WTC11 (cell line): ENCODE data around the gene ARV1. TPM values are rescaled to one million over a fixed set of nuclear protein-coding genes. Genes with fewer than 3 reads are reported as not detected.

Source experiments
- ATAC-seq: fragments of 200-7000 bp; cut with Tn5 transposase; 2 replicates; pipeline ENCODE4 v1.10.0; 2021; ENCODE audit warnings: mild to moderate bottlenecking, moderate library complexity
- CTCF ChIA-PET: fragments of 300-600 bp; sonication (Branson Sonifier 250); formaldehyde crosslinking; loops from one replicate; lab custom pipeline; 2021; ENCODE audit warnings: antibody characterized with exemption; lab: Charles Lee
- POLR2A ChIA-PET: fragments of 350-600 bp; sonication (Branson Sonifier 250); formaldehyde crosslinking; loops from one replicate; lab custom pipeline; 2021; ENCODE audit warnings: antibody characterized with exemption; lab: Charles Lee
- DNase-seq: peaks from one replicate; pipeline ENCODE4 v3.0.0; 2021; ENCODE audit warnings: low spot score
- H3K27ac Mint-ChIP-seq: 2 replicates; pipeline ENCODE4 v1.8.0; 2021; ENCODE audit warnings: mixed read lengths
- H3K27me3 Mint-ChIP-seq: 2 replicates; pipeline ENCODE4 v1.8.0; 2021; ENCODE audit warnings: low read depth, mild to moderate bottlenecking, moderate library complexity, mixed read lengths
- H3K36me3 Mint-ChIP-seq: 2 replicates; pipeline ENCODE4 v1.8.0; 2021; ENCODE audit warnings: mixed read lengths
- H3K4me1 Mint-ChIP-seq: 2 replicates; pipeline ENCODE4 v1.8.0; 2022; ENCODE audit warnings: mixed read lengths
- H3K4me3 Mint-ChIP-seq: 2 replicates; pipeline ENCODE4 v1.8.0; 2021; ENCODE audit warnings: mild to moderate bottlenecking, moderate library complexity, mixed read lengths
- H3K9me3 Mint-ChIP-seq: 2 replicates; pipeline ENCODE4 v1.8.0; 2021; ENCODE audit warnings: mixed read lengths
- FOXJ3 ChIP-seq: sonication (generic); formaldehyde crosslinking; IDR thresholded peaks from 2 replicates; pipeline ENCODE4 v1.9.0; 2021; ENCODE audit warnings: missing genetic modification reagents, mild to moderate bottlenecking, borderline replicate concordance
- HMGA2 ChIP-seq: fragments of 250-450 bp; sonication (Bioruptor Pico); IDR thresholded peaks from 2 replicates; pipeline ENCODE4 v1.4.0; 2021; ENCODE audit warnings: mild to moderate bottlenecking, moderate library complexity
- IRF2 ChIP-seq: sonication (generic); formaldehyde crosslinking; IDR thresholded peaks from 2 replicates; pipeline ENCODE4 v1.8.0; 2022; ENCODE audit warnings: low read depth, missing genetic modification reagents, borderline replicate concordance
- JAZF1 ChIP-seq: fragments of 250-450 bp; sonication (Bioruptor Pico); IDR thresholded peaks from 2 replicates; pipeline ENCODE4 v1.9.0; 2021; ENCODE audit warnings: moderate library complexity, mild to moderate bottlenecking, inconsistent platforms
- NFATC4 ChIP-seq: fragments of 250-450 bp; sonication (Bioruptor Pico); IDR thresholded peaks from 2 replicates; pipeline ENCODE4 v1.9.0; 2021; ENCODE audit warnings: mild to moderate bottlenecking
- NR3C1 ChIP-seq: sonication (generic); formaldehyde crosslinking; conservative IDR thresholded peaks from 2 replicates; pipeline ENCODE4 v1.8.1; 2023; ENCODE audit warnings: low read depth, mild to moderate bottlenecking, missing genetic modification reagents
- OVOL2 ChIP-seq: fragments of 250-450 bp; sonication (Bioruptor Pico); IDR thresholded peaks from 2 replicates; pipeline ENCODE4 v1.9.0; 2021; ENCODE audit warnings: mild to moderate bottlenecking, borderline replicate concordance
- SMAD4 ChIP-seq: sonication (generic); formaldehyde crosslinking; IDR thresholded peaks from 2 replicates; pipeline ENCODE4 v1.8.0; 2022; ENCODE audit warnings: mild to moderate bottlenecking, missing genetic modification reagents
- SOX15 ChIP-seq: fragments of 250-450 bp; sonication (Bioruptor Pico); IDR thresholded peaks from 2 replicates; pipeline ENCODE4 v1.9.0; 2021; ENCODE audit warnings: mild to moderate bottlenecking
- TEAD4 ChIP-seq: sonication (generic); formaldehyde crosslinking; IDR thresholded peaks from 2 replicates; pipeline ENCODE4 v1.8.0; 2022; ENCODE audit warnings: mild to moderate bottlenecking, missing genetic modification reagents
- ZNF219 ChIP-seq: sonication (generic); formaldehyde crosslinking; IDR thresholded peaks from 2 replicates; pipeline ENCODE4 v1.8.0; 2023; ENCODE audit warnings: missing genetic modification reagents, mild to moderate bottlenecking, borderline replicate concordance
- ZNF423 ChIP-seq: fragments of 250-450 bp; sonication (Bioruptor Pico); IDR thresholded peaks from 2 replicates; pipeline ENCODE4 v2.1.2; 2022; ENCODE audit warnings: mild to moderate bottlenecking, moderate library complexity
- total RNA-seq: library from RNA; stranded (reverse); gene quantifications from 3 replicates; pipeline ENCODE4 v1.2.3, GENCODE V29; 2021
- TF ChIP-seq, protein P1 (sequence below): sonication (generic); formaldehyde crosslinking; IDR thresholded peaks from 2 replicates; pipeline ENCODE4 v1.8.0; 2023; ENCODE audit warnings: missing genetic modification reagents, mild to moderate bottlenecking, borderline replicate concordance
- TF ChIP-seq, protein P2 (sequence below): sonication (generic); formaldehyde crosslinking; IDR thresholded peaks from 2 replicates; pipeline ENCODE4 v1.8.0; 2022; ENCODE audit warnings: mild to moderate bottlenecking, missing genetic modification reagents
- TF ChIP-seq, protein P3 (sequence below): sonication (generic); formaldehyde crosslinking; IDR thresholded peaks from 2 replicates; pipeline ENCODE4 v1.8.0; 2022; ENCODE audit warnings: mild to moderate bottlenecking, missing genetic modification reagents
- TF ChIP-seq, protein P4 (sequence below): sonication (generic); formaldehyde crosslinking; IDR thresholded peaks from 2 replicates; pipeline ENCODE4 v1.8.0; 2023; ENCODE audit warnings: missing genetic modification reagents
- TF ChIP-seq, protein P5 (sequence below): sonication (generic); formaldehyde crosslinking; IDR thresholded peaks from 2 replicates; pipeline ENCODE4 v1.8.0; 2022; ENCODE audit warnings: mild to moderate bottlenecking, missing genetic modification reagents
- TF ChIP-seq, protein P6 (sequence below): sonication (generic); formaldehyde crosslinking; IDR thresholded peaks from 2 replicates; pipeline ENCODE4 v1.8.1; 2022; ENCODE audit warnings: mild to moderate bottlenecking, moderate library complexity, missing genetic modification reagents
- TF ChIP-seq, protein P7 (sequence below): sonication (generic); formaldehyde crosslinking; IDR thresholded peaks from 2 replicates; pipeline ENCODE4 v1.8.1; 2023; ENCODE audit warnings: mild to moderate bottlenecking, missing genetic modification reagents, moderate library complexity
- TF ChIP-seq, protein P8 (sequence below): sonication (generic); formaldehyde crosslinking; IDR thresholded peaks from 2 replicates; pipeline ENCODE4 v1.8.0; 2022; ENCODE audit warnings: missing genetic modification reagents
- TF ChIP-seq, protein P9 (sequence below): fragments of 200-600 bp; IDR thresholded peaks from 2 replicates; pipeline ENCODE4 v1.8.0; 2022; ENCODE audit warnings: antibody characterized with exemption

ARV1 gene
- total RNA-seq, 1 experiment from 2014 or later, result 9.1 TPM

DNA sequence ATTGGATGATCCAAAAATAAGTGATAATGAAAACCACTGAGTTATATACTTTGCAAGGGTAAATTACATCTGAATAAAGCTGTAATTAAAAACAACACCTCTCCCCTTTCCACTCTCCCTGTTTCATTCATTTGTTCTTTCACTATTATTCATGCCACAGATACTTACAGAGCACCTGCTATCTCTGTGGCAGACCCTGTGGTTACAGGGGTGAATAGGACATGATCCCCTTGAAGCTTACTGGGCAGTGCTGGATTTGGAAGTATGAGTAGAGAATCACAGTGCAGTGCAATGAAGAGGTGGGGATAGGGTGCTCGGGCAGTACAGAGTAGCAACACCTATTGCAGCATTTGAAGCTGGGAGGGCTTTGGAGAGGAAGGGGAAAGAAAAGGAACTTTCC, 21.7 kb downstream of the ARV1 start (continued):
- TF ChIP-seq, protein P1, sequence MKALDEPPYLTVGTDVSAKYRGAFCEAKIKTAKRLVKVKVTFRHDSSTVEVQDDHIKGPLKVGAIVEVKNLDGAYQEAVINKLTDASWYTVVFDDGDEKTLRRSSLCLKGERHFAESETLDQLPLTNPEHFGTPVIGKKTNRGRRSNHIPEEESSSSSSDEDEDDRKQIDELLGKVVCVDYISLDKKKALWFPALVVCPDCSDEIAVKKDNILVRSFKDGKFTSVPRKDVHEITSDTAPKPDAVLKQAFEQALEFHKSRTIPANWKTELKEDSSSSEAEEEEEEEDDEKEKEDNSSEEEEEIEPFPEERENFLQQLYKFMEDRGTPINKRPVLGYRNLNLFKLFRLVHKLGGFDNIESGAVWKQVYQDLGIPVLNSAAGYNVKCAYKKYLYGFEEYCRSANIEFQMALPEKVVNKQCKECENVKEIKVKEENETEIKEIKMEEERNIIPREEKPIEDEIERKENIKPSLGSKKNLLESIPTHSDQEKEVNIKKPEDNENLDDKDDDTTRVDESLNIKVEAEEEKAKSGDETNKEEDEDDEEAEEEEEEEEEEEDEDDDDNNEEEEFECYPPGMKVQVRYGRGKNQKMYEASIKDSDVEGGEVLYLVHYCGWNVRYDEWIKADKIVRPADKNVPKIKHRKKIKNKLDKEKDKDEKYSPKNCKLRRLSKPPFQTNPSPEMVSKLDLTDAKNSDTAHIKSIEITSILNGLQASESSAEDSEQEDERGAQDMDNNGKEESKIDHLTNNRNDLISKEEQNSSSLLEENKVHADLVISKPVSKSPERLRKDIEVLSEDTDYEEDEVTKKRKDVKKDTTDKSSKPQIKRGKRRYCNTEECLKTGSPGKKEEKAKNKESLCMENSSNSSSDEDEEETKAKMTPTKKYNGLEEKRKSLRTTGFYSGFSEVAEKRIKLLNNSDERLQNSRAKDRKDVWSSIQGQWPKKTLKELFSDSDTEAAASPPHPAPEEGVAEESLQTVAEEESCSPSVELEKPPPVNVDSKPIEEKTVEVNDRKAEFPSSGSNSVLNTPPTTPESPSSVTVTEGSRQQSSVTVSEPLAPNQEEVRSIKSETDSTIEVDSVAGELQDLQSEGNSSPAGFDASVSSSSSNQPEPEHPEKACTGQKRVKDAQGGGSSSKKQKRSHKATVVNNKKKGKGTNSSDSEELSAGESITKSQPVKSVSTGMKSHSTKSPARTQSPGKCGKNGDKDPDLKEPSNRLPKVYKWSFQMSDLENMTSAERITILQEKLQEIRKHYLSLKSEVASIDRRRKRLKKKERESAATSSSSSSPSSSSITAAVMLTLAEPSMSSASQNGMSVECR (CRISPR knock-in tag), result no peak
- no peak for TF ChIP-seq HMGA2 (CRISPR knock-in tag)
- TF ChIP-seq ZNF219 (CRISPR knock-in tag), result no peak
- TF ChIP-seq, protein P2, sequence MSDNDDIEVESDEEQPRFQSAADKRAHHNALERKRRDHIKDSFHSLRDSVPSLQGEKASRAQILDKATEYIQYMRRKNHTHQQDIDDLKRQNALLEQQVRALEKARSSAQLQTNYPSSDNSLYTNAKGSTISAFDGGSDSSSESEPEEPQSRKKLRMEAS (CRISPR knock-in tag), result no peak
- TF ChIP-seq, protein P3, sequence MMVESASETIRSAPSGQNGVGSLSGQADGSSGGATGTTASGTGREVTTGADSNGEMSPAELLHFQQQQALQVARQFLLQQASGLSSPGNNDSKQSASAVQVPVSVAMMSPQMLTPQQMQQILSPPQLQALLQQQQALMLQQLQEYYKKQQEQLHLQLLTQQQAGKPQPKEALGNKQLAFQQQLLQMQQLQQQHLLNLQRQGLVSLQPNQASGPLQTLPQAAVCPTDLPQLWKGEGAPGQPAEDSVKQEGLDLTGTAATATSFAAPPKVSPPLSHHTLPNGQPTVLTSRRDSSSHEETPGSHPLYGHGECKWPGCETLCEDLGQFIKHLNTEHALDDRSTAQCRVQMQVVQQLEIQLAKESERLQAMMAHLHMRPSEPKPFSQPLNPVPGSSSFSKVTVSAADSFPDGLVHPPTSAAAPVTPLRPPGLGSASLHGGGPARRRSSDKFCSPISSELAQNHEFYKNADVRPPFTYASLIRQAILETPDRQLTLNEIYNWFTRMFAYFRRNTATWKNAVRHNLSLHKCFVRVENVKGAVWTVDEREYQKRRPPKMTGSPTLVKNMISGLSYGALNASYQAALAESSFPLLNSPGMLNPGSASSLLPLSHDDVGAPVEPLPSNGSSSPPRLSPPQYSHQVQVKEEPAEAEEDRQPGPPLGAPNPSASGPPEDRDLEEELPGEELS (CRISPR knock-in tag), result no peak
- no peak for TF ChIP-seq NFATC4 (CRISPR knock-in tag)

DNA sequence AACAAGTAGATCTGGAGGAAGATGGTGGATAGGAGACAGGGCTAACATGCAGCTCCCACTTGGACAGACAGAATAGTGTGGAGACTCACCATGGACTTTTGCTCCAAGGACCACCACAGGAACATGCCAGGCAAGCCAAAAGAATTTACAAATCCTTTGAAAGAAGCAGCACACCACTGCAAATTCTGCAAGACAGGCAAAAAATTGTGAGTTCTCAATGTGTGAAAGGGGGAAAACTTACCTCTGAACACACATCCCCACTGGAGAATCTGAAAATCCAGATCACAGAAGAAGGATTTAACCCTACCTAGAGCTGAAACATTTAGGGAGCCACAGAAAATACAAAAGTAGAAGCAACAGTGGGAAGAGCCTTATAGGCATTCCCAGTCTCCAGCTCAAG, 23.0 kb downstream of the ARV1 start:
- no peaks in the 10 kb centered on the region for H3K4me1 Mint-ChIP-seq
- ChIA-PET POLR2A (no interaction called here), CTCF (no interaction called here)
- DNase-seq, result no peak
- no peak overlapping the region for H3K27ac Mint-ChIP-seq
- H3K9me3 Mint-ChIP-seq, result peaks cover 41% of the 10 kb centered on the region
- peaks cover 48% of the 10 kb centered on the region for H3K27me3 Mint-ChIP-seq
- H3K36me3 Mint-ChIP-seq, result peaks cover 24% of the 10 kb centered on the region
- no peak for ATAC-seq
- H3K4me3 Mint-ChIP-seq, result no peak overlapping the region
- TF ChIP-seq, protein P4, sequence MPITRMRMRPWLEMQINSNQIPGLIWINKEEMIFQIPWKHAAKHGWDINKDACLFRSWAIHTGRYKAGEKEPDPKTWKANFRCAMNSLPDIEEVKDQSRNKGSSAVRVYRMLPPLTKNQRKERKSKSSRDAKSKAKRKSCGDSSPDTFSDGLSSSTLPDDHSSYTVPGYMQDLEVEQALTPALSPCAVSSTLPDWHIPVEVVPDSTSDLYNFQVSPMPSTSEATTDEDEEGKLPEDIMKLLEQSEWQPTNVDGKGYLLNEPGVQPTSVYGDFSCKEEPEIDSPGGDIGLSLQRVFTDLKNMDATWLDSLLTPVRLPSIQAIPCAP (CRISPR knock-in tag), result no peak
- TF ChIP-seq SOX15 (CRISPR knock-in tag) (no peak), SMAD4 (CRISPR knock-in tag) (no peak), ZNF219 (CRISPR knock-in tag) (no peak), IRF2 (CRISPR knock-in tag) (no peak), ZNF423 (CRISPR knock-in tag) (no peak), NR3C1 (no peak), TEAD4 (no peak), OVOL2 (CRISPR knock-in tag) (no peak), FOXJ3 (CRISPR knock-in tag) (no peak), JAZF1 (CRISPR knock-in tag) (no peak)
- TF ChIP-seq, protein P5, sequence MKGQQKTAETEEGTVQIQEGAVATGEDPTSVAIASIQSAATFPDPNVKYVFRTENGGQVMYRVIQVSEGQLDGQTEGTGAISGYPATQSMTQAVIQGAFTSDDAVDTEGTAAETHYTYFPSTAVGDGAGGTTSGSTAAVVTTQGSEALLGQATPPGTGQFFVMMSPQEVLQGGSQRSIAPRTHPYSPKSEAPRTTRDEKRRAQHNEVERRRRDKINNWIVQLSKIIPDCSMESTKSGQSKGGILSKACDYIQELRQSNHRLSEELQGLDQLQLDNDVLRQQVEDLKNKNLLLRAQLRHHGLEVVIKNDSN (CRISPR knock-in tag), result no peak
- TF ChIP-seq, protein P6, sequence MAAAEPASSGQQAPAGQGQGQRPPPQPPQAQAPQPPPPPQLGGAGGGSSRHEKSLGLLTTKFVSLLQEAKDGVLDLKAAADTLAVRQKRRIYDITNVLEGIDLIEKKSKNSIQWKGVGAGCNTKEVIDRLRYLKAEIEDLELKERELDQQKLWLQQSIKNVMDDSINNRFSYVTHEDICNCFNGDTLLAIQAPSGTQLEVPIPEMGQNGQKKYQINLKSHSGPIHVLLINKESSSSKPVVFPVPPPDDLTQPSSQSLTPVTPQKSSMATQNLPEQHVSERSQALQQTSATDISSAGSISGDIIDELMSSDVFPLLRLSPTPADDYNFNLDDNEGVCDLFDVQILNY (CRISPR knock-in tag), result no peak
- TF ChIP-seq, protein P7, sequence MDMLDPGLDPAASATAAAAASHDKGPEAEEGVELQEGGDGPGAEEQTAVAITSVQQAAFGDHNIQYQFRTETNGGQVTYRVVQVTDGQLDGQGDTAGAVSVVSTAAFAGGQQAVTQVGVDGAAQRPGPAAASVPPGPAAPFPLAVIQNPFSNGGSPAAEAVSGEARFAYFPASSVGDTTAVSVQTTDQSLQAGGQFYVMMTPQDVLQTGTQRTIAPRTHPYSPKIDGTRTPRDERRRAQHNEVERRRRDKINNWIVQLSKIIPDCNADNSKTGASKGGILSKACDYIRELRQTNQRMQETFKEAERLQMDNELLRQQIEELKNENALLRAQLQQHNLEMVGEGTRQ (CRISPR knock-in tag), result no peak
- TF ChIP-seq, protein P8, sequence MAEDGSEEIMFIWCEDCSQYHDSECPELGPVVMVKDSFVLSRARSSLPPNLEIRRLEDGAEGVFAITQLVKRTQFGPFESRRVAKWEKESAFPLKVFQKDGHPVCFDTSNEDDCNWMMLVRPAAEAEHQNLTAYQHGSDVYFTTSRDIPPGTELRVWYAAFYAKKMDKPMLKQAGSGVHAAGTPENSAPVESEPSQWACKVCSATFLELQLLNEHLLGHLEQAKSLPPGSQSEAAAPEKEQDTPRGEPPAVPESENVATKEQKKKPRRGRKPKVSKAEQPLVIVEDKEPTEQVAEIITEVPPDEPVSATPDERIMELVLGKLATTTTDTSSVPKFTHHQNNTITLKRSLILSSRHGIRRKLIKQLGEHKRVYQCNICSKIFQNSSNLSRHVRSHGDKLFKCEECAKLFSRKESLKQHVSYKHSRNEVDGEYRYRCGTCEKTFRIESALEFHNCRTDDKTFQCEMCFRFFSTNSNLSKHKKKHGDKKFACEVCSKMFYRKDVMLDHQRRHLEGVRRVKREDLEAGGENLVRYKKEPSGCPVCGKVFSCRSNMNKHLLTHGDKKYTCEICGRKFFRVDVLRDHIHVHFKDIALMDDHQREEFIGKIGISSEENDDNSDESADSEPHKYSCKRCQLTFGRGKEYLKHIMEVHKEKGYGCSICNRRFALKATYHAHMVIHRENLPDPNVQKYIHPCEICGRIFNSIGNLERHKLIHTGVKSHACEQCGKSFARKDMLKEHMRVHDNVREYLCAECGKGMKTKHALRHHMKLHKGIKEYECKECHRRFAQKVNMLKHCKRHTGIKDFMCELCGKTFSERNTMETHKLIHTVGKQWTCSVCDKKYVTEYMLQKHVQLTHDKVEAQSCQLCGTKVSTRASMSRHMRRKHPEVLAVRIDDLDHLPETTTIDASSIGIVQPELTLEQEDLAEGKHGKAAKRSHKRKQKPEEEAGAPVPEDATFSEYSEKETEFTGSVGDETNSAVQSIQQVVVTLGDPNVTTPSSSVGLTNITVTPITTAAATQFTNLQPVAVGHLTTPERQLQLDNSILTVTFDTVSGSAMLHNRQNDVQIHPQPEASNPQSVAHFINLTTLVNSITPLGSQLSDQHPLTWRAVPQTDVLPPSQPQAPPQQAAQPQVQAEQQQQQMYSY (CRISPR knock-in tag), result no peak
- TF ChIP-seq, protein P9, sequence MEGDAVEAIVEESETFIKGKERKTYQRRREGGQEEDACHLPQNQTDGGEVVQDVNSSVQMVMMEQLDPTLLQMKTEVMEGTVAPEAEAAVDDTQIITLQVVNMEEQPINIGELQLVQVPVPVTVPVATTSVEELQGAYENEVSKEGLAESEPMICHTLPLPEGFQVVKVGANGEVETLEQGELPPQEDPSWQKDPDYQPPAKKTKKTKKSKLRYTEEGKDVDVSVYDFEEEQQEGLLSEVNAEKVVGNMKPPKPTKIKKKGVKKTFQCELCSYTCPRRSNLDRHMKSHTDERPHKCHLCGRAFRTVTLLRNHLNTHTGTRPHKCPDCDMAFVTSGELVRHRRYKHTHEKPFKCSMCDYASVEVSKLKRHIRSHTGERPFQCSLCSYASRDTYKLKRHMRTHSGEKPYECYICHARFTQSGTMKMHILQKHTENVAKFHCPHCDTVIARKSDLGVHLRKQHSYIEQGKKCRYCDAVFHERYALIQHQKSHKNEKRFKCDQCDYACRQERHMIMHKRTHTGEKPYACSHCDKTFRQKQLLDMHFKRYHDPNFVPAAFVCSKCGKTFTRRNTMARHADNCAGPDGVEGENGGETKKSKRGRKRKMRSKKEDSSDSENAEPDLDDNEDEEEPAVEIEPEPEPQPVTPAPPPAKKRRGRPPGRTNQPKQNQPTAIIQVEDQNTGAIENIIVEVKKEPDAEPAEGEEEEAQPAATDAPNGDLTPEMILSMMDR, result no peak
